GF-D8 (cell line): ENCODE data around the gene ATP9B.
"Not testable (repeated sequence)": the region's sequence is repeated elsewhere in the genome, so short reads cannot be mapped to it uniquely, and the experiment has no call there.

ENCODE experiments used
- DNase-seq: peaks from one replicate; lab custom pipeline; 2025; lab: John Stamatoyannopoulos, UW

The ATP9B gene

GRCh38 chr18:79136742-79137141 lies 67.5 kb downstream of the ATP9B start:
- DNase-seq = no peak

GRCh38 chr18:79139206-79139605 lies 70.0 kb downstream of the ATP9B start:
- no peak for DNase-seq

GRCh38 chr18:79147014-79147413 lies 77.8 kb downstream of the ATP9B start:
- no peak for DNase-seq

- DNase-seq = no peak
Measured at GRCh38 chr18:79151191-79151590, 82.0 kb downstream of the ATP9B start.

- peak; percentile 60 for DNase-seq
Measured at GRCh38 chr18:79156327-79156726, 87.1 kb downstream of the ATP9B start.

- no peak for DNase-seq
Measured at GRCh38 chr18:79164706-79165105, 95.5 kb downstream of the ATP9B start.

GRCh38 chr18:79166702-79167101 lies 97.5 kb downstream of the ATP9B start:
- no peak for DNase-seq

- no peak for DNase-seq
Measured at GRCh38 chr18:79167526-79168190, 98.5 kb downstream of the ATP9B start.

GRCh38 chr18:79169958-79170555 lies 100.9 kb downstream of the ATP9B start:
- DNase-seq = peak; percentile 65

GRCh38 chr18:79172331-79172730 lies 103.1 kb downstream of the ATP9B start:
- not testable (repeated sequence) for DNase-seq

GRCh38 chr18:79173742-79174141 lies 104.5 kb downstream of the ATP9B start:
- no peak for DNase-seq

- no peak for DNase-seq
Measured at GRCh38 chr18:79178113-79178531, 108.9 kb downstream of the ATP9B start.

- no peak for DNase-seq
Measured at GRCh38 chr18:79182047-79182713, 113.0 kb downstream of the ATP9B start.

- DNase-seq = no peak
Measured at GRCh38 chr18:79185648-79186047, 116.5 kb downstream of the ATP9B start.

- DNase-seq = no peak
Measured at GRCh38 chr18:79186649-79187048, 117.5 kb downstream of the ATP9B start.

- no peak for DNase-seq
Measured at GRCh38 chr18:79187532-79188277, 118.5 kb downstream of the ATP9B start.

GRCh38 chr18:79191418-79191817 lies 122.2 kb downstream of the ATP9B start:
- DNase-seq = no peak

- DNase-seq = no peak
Measured at GRCh38 chr18:79191956-79192355, 122.8 kb downstream of the ATP9B start.

- DNase-seq = no peak
Measured at GRCh38 chr18:79193826-79194225, 124.6 kb downstream of the ATP9B start.

- DNase-seq = no peak
Measured at GRCh38 chr18:79195716-79196683, 126.8 kb downstream of the ATP9B start.

GRCh38 chr18:79197531-79197930 lies 128.3 kb downstream of the ATP9B start:
- DNase-seq = no peak
